ENCODE measurements around the gene SPATA31A1. TPM values are rescaled to one million over a fixed set of nuclear protein-coding genes. Genes with fewer than 3 reads are reported as not detected.
"Not testable (repeated sequence)": the region's sequence is repeated elsewhere in the genome, so short reads cannot be mapped to it uniquely, and the experiment has no call there.

Gene SPATA31A1
- not detected for total RNA-seq

DNA sequence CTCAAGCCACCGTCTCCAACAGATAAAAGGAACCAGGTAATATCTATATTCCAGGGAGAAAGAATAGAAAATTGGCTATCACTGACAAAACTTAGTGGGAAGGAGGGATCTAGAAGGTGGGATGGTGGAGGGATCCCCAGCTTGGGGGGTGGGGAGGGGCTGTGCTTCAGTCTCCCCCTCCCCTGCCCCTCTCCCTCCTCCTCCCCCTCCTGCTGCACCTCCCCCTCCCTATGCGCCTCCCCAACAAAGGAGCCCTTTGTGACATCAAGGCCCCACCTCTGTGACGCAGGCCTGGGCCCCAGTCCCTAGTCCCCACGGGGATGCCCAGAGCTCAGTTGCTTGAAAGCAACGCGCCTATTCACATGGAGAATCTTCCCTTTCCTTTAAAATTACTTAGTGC lies at the start of gene SPATA31A1:
TSS of gene SPATA31A1 (plus strand) at position 301 of the 400 bp plus-strand sequence. CDS start at position 363, 62 bp downstream.
- TF ChIP-seq, protein P1, sequence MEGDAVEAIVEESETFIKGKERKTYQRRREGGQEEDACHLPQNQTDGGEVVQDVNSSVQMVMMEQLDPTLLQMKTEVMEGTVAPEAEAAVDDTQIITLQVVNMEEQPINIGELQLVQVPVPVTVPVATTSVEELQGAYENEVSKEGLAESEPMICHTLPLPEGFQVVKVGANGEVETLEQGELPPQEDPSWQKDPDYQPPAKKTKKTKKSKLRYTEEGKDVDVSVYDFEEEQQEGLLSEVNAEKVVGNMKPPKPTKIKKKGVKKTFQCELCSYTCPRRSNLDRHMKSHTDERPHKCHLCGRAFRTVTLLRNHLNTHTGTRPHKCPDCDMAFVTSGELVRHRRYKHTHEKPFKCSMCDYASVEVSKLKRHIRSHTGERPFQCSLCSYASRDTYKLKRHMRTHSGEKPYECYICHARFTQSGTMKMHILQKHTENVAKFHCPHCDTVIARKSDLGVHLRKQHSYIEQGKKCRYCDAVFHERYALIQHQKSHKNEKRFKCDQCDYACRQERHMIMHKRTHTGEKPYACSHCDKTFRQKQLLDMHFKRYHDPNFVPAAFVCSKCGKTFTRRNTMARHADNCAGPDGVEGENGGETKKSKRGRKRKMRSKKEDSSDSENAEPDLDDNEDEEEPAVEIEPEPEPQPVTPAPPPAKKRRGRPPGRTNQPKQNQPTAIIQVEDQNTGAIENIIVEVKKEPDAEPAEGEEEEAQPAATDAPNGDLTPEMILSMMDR (IDR thresholded peaks at IDR 0.05; ENCODE audit: low read depth): not testable (repeated sequence)

Other genes with a start within 250 kb of the SPATA31A1 start
- 10 to 100 TPM in 1 of 4 donors, 1 to 10 TPM in 3; 2.7 to 11.7 (median 7.0) TPM for gene CNTNAP3, start 67.5 kb upstream of the SPATA31A1 start, total RNA-seq